Heart left ventricle (tissue), 16 donors: ENCODE results near the gene DIS3L2. TPM values are rescaled to one million over a fixed set of nuclear protein-coding genes. Genes with fewer than 3 reads are reported as not detected.

Experiments
- ATAC-seq, 4 donors: fragments of 200-7000 bp; cut with Tn5 transposase; one replicate each; pipeline ENCODE4 v1.9.1; 2020 to 2022; ENCODE audit warnings: moderate library complexity in 4 of 4, mild to moderate bottlenecking in 3 of 4, moderate number of reproducible peaks in 1 of 4
- DNase-seq, 5 donors: peaks; one replicate each; pipeline ENCODE4 v3.0.0-alpha.2; 2020
- H3K27ac ChIP-seq, 12 donors: fragments of 200-600 bp; sonication (generic) in 4 of 12; one replicate each; pipeline versions ENCODE4 v1.5.0 to v1.8.0; 2016 to 2022; ENCODE audit warnings: mild to moderate bottlenecking in 2 of 12
- H3K27me3 ChIP-seq, 9 donors: fragments of 200-600 bp; sonication (generic) in 2 of 9; one replicate each; pipeline versions ENCODE4 v1.5.1 to v1.8.0; 2016 to 2022; ENCODE audit warnings: mild to moderate bottlenecking in 3 of 9
- H3K36me3 ChIP-seq, 9 donors: fragments of 200-600 bp; sonication (generic) in 2 of 9; one replicate each; pipeline versions ENCODE4 v1.5.0 to v1.8.0; 2018 to 2022; ENCODE audit warnings: mild to moderate bottlenecking in 2 of 9
- H3K4me1 ChIP-seq, 12 donors: fragments of 200-600 bp; sonication (generic) in 4 of 12; one replicate each; pipeline versions ENCODE4 v1.5.0 to v1.8.0; 2016 to 2022; ENCODE audit warnings: mild to moderate bottlenecking in 3 of 12
- H3K4me3 ChIP-seq, 12 donors: fragments of 200-600 bp; sonication (generic) in 4 of 12; one replicate each; pipeline versions ENCODE4 v1.5.0 to v1.8.0; 2017 to 2022; ENCODE audit warnings: mild to moderate bottlenecking in 9 of 12, moderate library complexity in 4 of 12
- H3K9me3 ChIP-seq, 12 donors: fragments of 200-600 bp; sonication (generic) in 4 of 12; one replicate each; pipeline versions ENCODE4 v1.5.0 to v1.8.0; 2016 to 2022; ENCODE audit warnings: mild to moderate bottlenecking in 1 of 12
- CTCF ChIP-seq, 12 donors: fragments of 200-600 bp; sonication (generic) in 4 of 12; IDR thresholded peaks; one replicate each; pipeline versions ENCODE4 v1.5.0 to v1.8.0; 2018 to 2022; ENCODE audit warnings: antibody characterized with exemption in 12 of 12, mild to moderate bottlenecking in 5 of 12
- POLR2A ChIP-seq, 2 donors: fragments of 450-650 bp; IDR thresholded peaks; one replicate each; pipeline ENCODE4 v1.6.1; 2017; ENCODE audit warnings: antibody characterized with exemption in 2 of 2, mild to moderate bottlenecking in 2 of 2, moderate library complexity in 2 of 2
- WGBS, 4 donors: extraction: QIAGEN DNeasy Blood & Tissue Kit in 2 of 4; methylation state at CpG; one replicate each; pipeline versions ENCODE4 v1.1.5 to v1.1.7; 2013 to 2018; 5-methylcytosine and 5-hydroxymethylcytosine counted together
- intact Hi-C, 10 donors: fragments of 100-400 bp; cut with DNase I; formaldehyde crosslinking; loops; one replicate each; pipeline versions ENCODE4 v1.11.1 to v1.14.2; 2022
- polyA plus RNA-seq, 2 donors: library from polyadenylated mRNA; stranded (reverse); fragments of 200-250 nt; gene quantifications; one replicate each; pipeline ENCODE4 v1.2.3, GENCODE V29; 2013
- total RNA-seq, 9 donors: library from RNA; depleted of rRNA in 2 of 9; stranded (reverse); fragments of >200 nt in 2 of 9; fragmentation: NEBNext Ultra II Directional in 3 of 9; extraction: Animal tissue kit (Norgen Biotek cat#: 25700) in 3 of 9; gene quantifications; one replicate each; pipeline versions ENCODE4 v1.1.0 to v1.2.4, GENCODE V29; 2016 to 2023
- donor health status: ischemic (EF 13 %, LVEDD 7.1; RV severe dilation, severe dysfunction).
- donor health status: healthy with polysubstance abuse.
- donor health status: DM: no; HTN: yes; CAD: no.
- donor health status: DM: no; HTN: no; CAD: no.
- donor health status: ischemic (EF 25% LVEDD 6.9; RV normal size, moderate dysfunction).
- donor health status: ischemic (EF 25% LVEDD 5.7; RV mildly dilated, moderate dysfunction).
- donor health status: healthy.
- donor health status: DM: yes; HTN: yes; CAD: no.
- donor health status: ischemic (EF 35%, LVEDD 5.7; RV mildly dilated, moderate dysfunction).
- donor health status: nonischemic (EF 11% LVEDD 7.7; RV severe dilation, severe dysfunction).
- donor health status: DM: yes; HTN: yes; CAD: no.
- donor health status: PGD.
- donor health status: ischemic (EF 29% LVEDD 5.4; RV normal size, mild dysfunction).
- donor health status: nonischemic (EF 23%, LVEDD 6.1; RV moderate dilation, normal function).

DIS3L2 gene
- total and polyA plus RNA-seq, 11 donors = 12.4 to 27.3 (median 21.8) TPM

GRCh38 chr2:232052591-232052990, 91.1 kb downstream of the DIS3L2 start:
- peaks cover 0 to 3% (median 0%) of the 10 kb centered on the region in 12 donors for H3K4me1 ChIP-seq
- H3K9me3 ChIP-seq = peaks cover 0 to 3% (median 0%) of the 10 kb centered on the region in 12 donors
- WGBS, 4 donors = 50 to 67% (median 58%) methylated on average over 2 of the region's 2 CpGs
- DNase-seq (no peak), ATAC-seq (no peak)
- intact Hi-C loops = no loop called here
- no peak for TF ChIP-seq POLR2A (IDR thresholded peaks at IDR 0.05)
- TF ChIP-seq CTCF (IDR thresholded peaks at IDR 0.05) = no peak
- no peaks in the 10 kb centered on the region for H3K27me3 ChIP-seq
- no peak overlapping the region for H3K4me3 ChIP-seq
- no peak overlapping the region for H3K27ac ChIP-seq
- no peaks in the 10 kb centered on the region for H3K36me3 ChIP-seq

- no peak for ATAC-seq
- WGBS, 4 donors = 90 to 94% (median 92%) methylated on average over 2 of the region's 2 CpGs
- no peak overlapping the region for H3K4me3 ChIP-seq
- intact Hi-C loops = no loop called here
- no peaks in the 10 kb centered on the region for H3K27me3 ChIP-seq
- peaks cover 0 to 3% (median 0%) of the 10 kb centered on the region in 12 donors for H3K9me3 ChIP-seq
- no peak for DNase-seq
- H3K4me1 ChIP-seq = peaks cover 0 to 3% (median 0%) of the 10 kb centered on the region in 12 donors
- H3K36me3 ChIP-seq = no peaks in the 10 kb centered on the region
- H3K27ac ChIP-seq = no peak overlapping the region
- TF ChIP-seq CTCF (IDR thresholded peaks at IDR 0.05) (no peak), POLR2A (IDR thresholded peaks at IDR 0.05) (no peak)
Measured at GRCh38 chr2:232053777-232054176, 92.3 kb downstream of the DIS3L2 start.

GRCh38 chr2:232058063-232058877, 96.8 kb downstream of the DIS3L2 start:
- no peaks in the 10 kb centered on the region for H3K36me3 ChIP-seq
- no peak overlapping the region for H3K4me3 ChIP-seq
- no peak for TF ChIP-seq CTCF (IDR thresholded peaks at IDR 0.05)
- no peak for TF ChIP-seq POLR2A (IDR thresholded peaks at IDR 0.05)
- H3K4me1 ChIP-seq = peaks cover 0 to 3% (median 0%) of the 10 kb centered on the region in 12 donors
- 72 to 84% (median 76%) methylated on average over 5 of the region's 5 CpGs for WGBS, 4 donors
- peaks cover 0 to 9% (median 0%) of the 10 kb centered on the region in 12 donors for H3K9me3 ChIP-seq
- intact Hi-C loops = no loop called here
- no peak for ATAC-seq
- no peak for DNase-seq
- H3K27ac ChIP-seq = no peak overlapping the region
- H3K27me3 ChIP-seq = no peaks in the 10 kb centered on the region

- no peak for TF ChIP-seq CTCF (IDR thresholded peaks at IDR 0.05)
- no peak for TF ChIP-seq POLR2A (IDR thresholded peaks at IDR 0.05)
- no peak overlapping the region for H3K27ac ChIP-seq
- intact Hi-C loops = no loop called here
- ATAC-seq (no peak), DNase-seq (no peak)
- no peak overlapping the region for H3K4me3 ChIP-seq
- peaks cover 0 to 3% (median 0%) of the 10 kb centered on the region in 12 donors for H3K4me1 ChIP-seq
- no peaks in the 10 kb centered on the region for H3K27me3 ChIP-seq
- H3K36me3 ChIP-seq = no peaks in the 10 kb centered on the region
- peaks cover 0 to 9% (median 0%) of the 10 kb centered on the region in 12 donors for H3K9me3 ChIP-seq
Measured at GRCh38 chr2:232058931-232059330, 97.4 kb downstream of the DIS3L2 start.
